CD4-positive, alpha-beta T cell treated with Interleukin-15 for 4 hours (primary cell): ENCODE results near the gene ZNF552.
"Not testable (repeated sequence)": the region's sequence is repeated elsewhere in the genome, so short reads cannot be mapped to it uniquely, and the experiment has no call there.

ENCODE experiments used
- DNase-seq: peaks from one replicate; pipeline ENCODE4 v3.0.0-alpha.2; 2020; ENCODE audit warnings: low spot score

The ZNF552 gene

DNA sequence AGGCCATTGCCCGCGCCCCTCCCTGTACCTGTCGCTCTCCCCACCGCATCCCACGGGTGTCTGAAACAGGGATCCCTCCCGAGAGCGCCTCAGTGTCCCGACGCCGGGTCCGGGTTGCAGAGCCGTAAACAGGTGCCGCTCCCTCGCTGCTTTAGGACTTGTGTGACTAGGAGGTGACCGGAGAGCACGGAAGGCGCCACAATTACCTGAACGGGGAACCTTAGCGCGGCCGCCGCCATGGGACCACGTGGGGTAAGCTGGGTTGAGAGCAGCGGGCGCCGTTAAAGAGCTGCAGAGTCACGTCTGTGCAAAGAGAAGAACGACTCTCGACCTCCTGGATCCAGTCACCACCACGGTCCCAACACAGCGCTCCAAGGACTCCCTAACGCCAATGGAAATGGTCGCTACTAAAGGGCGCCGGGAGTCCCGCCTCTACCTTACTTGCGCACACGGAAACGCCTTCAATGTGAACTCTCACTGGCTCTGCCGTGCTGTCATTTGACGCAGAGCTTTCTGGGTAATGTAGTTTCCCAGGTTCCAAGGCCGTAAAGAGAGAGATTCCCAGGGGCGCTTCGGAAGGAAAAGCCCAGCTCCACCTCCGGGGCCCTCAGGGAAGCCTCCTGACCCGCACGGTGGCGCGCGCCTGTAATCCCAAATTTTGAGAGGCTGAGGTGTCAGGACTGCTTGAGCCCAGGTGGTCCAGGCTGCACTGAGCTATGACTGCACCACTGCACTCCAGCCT lies at the start of gene ZNF552:
ZNF552 (minus strand) TSS at position 409 of the 742 bp plus-strand sequence; CDS start at position 239, 170 bp downstream.
- peak; percentile 78 for DNase-seq

DNA sequence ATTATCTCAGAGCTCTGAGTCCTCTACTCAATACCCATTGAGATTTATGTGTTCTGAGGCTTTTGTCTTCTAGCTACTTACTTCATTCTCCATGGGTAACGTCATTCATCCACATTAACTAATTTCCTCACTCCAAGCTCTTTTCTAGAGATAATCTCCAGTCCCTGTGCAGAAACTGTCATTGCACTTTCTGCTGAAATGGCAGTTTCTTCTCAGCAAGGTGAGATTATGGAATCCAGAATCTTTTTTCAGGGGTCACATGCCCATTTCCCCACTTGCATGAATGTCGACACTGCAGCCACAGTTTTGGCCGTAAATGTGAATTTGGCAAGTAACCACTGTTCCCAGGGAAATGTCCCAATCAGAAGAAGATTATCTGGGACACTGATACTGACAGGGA lies 47.6 kb upstream of the ZNF552 start:
- not testable (repeated sequence) for DNase-seq

DNA sequence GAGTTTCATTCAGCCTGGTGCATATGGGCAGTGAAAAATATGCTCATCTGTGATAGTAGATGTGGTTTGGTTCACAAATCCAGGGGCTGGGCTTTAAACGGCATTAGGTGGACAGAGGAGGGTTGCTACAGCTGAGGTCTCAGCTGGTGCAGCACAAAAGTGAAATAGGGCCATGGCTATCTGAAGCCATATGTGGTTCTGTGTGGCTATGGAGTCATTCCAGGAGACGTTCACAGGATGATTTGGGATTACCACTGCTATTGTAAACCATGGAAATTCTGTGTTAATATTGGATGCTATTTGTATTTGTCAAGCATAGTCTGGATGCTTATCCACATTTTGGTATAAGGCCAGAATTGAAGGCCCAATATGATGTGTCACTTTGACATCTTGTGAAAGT lies 39.4 kb upstream of the ZNF552 start:
- DNase-seq: not testable (repeated sequence)

DNA sequence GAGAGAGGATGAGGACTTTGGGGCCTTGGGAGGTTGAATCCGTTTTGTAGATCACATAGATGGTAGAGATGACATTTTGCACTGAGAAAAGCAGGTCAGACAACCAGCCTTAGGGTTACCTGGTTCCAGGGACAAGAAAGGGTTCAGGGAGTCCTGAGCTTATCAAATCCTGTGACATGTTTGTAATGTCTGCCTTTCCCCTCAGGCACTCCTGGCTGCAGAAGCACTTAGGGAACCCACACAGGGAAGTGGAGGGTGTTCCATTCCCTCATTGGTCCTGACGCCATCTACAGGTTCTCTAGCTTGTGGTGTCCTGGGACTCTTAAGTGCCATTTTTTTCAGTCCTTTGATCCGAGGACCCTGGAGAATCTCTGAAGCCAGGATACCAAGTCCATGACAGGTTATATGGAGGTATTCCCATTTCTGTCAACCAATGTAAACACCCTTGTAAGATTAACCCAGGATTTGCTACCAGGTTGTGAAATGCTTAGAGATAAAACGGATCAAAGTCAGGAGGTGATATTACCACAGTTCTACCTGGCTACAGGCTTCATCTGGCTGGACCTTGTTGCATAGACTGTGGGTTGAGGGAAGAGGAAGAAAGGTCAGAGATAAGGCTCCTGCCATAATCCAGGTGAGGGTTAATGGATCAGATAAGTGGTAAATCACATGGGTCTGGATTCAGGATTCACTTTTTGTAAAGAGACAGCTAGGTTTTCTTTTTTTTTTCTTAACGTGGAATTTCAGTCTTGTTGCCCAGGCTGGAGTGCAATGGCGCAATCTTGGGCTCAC lies 37.3 kb upstream of the ZNF552 start:
- not testable (repeated sequence) for DNase-seq

DNA sequence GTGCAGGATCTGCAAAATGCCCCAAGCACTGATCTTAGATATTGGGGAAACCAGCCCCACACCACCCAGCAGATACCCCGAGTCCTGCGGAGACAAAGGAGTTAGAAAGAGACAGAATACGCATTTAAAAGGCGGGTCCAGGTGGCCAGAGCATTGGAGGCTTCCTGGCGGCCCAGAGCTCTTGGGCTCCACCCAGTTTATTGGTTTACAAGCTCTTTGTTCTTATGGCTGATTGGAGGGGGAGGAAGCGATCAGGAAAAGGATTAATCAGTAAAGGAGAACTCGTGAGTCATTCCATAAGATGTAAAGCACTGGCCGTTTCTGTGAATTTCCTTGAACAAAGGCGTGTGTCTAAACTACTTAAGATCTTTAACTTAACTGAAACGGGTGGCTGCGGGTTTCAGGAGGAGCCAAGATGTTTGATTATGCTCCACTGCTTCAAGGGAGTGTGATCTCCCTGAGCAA lies 35.9 kb upstream of the ZNF552 start:
- peak; percentile 23 for DNase-seq

DNA sequence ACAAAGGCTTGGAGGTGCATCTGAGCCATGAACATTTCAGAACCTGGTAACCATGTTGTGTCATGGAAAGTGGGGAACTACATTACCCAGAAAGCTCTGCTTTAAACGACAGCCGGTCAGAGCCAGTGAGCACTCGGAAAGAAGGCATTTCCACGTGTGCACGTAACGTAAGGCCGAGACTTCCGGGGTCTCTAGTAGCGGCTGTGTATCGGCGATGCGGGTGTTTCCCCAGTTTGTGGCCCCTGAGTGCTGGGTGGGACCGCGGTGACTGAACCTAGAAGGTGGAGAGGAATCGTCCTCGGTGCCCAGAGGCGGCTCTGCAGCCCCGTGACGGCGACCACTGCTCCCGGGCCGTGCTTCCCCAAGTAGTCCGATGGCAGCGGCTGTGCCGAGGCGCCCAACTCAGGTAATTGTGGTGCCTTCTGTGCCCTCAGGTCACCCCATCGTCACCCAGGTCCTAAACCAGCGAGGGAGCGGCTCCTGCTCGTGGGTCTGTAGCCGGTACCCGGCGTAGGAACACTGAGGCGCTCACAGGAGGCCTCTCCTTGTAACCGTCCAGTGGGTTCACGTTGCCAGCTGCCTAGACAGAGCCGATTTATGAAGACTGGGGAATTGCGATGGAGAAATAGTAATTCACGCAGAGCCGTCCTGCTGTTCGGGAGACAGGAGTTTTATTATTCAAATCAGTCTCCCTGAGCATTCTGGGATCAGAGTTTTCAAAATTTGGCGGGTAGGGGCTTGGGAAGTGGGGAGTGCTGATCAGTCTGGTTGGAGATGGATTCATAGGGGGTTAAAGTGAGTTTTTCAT lies 35.2 kb upstream of the ZNF552 start, which contains the start of gene ZNF587:
ZNF587 (plus strand) TSS at position 194 of the 808 bp plus-strand sequence; CDS start at position 374, 180 bp downstream.
- DNase-seq: peak; percentile 82

DNA sequence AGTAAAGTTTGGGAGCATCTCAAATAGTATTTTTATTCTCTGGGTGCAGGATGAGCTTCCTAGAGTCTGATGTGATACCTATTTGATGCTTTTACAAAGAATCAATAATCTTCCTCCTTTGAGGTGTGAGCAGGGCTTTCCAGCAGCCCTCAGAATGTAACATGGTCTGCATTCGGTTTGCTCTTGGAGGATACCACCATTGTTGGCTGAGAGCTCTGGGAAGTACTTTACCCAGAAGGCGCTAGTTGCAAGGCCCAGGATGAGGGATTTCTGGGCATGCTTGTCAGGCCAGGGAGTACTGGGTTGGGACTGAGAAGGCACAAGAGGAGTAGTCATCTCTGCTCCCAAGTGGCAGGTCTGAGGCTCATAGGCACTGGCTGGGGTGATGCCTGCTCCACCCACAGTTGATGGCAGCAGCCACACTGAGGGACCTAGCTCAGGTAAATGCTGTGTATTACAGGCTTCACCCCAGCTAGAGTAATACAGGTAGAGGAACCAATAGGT lies 34.5 kb upstream of the ZNF552 start:
- not testable (repeated sequence) for DNase-seq

DNA sequence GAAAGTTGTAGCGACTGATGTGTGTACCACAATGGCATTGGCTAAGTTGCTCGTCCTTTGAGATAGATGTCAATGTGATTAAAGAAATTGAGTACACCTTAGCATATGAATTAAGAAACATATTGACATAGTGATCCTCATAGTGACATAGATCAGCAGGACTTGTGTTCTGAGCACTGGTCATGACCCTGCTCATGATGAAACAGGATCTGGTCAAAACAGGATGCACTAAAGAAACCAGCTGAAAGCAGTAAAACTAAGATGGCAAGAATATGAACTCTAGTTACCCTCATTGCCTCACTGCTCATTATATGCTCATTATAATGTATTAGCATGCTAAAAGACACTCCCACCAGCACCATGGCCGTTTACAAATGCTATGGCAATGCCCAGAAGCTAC lies 32.5 kb upstream of the ZNF552 start:
- not testable (repeated sequence) for DNase-seq

DNA sequence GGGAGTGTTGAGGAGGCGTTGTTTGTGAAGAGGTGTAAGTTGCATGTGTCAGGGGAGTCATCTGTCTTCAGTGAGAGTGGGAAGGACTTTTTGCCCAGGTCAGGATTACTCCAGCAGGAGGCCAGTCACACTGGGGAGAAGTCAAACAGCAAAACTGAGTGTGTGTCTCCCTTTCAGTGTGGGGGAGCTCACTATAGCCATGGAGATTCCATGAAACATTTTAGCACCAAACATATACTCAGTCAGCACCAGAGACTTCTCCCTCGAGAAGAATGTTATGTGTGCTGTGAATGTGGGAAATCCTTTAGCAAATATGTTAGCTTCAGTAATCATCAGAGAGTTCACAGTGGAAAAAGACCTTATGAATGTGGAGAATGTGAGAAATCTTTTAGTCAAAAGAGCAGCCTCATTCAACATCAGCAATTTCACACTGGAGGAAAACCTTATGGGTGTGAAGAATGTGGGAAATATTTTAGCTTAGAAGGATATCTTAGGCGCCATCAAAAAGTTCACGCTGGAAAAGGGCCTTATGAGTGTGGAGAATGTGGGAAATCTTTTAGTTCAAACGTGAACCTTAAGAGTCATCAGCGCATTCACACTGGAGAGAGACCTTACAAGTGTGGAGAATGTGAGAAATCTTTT lies 26.5 kb upstream of the ZNF552 start:
- DNase-seq: no peak

DNA sequence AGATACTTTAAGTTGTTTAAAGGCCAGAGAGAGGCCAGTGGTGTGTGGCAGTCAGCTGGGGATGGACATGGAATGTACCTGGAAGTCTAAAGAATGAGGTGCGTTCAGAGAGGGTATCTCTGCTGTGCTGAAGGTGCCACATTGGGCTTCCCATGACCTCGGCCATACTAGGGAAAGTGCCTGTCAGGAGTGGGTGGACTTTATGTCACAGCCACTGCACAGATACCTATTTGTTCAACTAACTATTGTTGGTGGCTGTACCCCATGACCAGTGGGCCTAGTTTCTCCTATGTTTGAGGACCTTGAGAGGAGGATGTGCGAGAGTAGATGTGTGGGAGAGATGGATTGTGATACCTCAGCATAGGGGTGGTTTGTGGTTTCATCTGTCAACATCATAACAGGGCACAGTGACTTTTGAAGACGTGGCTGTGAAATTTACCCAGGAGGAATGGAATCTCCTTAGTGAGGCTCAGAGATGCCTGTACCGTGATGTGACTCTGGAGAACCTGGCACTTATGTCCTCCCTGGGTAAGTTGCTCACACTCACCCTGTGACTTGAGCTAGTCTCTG lies 24.0 kb upstream of the ZNF552 start:
- not testable (repeated sequence) for DNase-seq

DNA sequence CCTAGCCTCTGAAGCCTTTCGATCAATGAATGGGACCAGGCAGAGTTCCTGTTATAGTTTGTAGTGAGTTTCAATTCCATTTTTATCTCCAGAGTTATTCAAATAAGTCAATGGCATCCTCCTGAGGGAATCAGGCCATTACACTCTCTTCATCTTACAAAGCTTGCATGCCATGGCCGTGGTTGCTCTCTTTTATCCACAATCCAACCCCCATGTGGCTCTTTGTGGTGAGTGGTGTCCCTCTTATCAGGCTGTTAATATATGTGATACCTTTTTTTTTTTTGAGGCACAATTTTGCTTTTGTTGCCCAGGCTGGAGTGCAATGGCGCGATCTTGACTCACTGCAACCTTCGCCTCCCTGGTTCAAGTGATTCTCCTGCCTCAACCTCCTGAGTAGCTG lies 22.3 kb upstream of the ZNF552 start:
- not testable (repeated sequence) for DNase-seq

DNA sequence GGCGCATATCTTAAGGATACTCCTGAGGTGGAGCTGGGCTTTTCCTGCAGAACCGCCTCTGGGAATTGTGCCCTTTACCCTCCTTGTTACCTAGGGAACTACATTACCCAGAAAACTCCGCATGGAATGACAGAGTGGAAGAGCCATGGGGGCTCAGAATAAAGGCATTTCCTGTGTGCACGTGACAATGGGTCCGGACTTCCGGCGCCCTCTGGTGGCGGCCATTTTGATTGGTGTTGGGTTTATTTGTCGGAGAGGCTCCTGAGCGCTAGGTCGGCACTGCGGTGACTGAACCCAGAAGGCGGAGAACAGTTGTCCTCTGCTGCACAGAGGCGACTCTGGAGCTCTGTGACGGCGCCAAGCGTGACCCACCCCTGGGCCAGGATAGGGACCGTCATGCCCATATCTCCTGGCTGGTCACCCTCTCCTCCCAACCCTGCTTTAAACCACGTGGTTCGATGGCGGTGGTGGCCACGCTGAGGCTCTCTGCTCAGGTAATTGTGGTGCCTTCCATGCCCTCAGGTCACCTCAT lies 15.4 kb upstream of the ZNF552 start, which contains the start of gene ZNF587B:
ZNF587B (plus strand) TSS at position 229 of the 532 bp plus-strand sequence; CDS start at position 459, 230 bp downstream.
- DNase-seq: peak; percentile 17

DNA sequence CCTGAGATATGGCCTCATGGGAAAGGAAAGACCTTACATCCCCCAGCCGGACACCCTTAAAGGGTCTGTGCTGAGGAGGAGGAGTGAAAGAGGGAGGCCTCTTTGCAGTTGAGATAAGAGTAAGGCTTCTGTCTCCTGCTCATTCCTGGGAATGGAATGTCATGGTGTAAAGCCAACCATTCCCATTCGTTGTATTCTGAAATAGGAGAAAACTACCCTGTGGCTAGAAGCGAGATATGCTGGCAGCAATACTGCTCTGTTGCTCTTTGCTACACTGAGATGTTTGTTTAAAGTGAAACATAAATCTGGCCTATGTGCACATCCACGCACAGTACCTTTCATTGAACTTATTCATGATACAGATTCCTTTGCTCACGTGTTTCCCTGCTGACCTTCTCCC lies 14.6 kb upstream of the ZNF552 start:
- DNase-seq: no peak

DNA sequence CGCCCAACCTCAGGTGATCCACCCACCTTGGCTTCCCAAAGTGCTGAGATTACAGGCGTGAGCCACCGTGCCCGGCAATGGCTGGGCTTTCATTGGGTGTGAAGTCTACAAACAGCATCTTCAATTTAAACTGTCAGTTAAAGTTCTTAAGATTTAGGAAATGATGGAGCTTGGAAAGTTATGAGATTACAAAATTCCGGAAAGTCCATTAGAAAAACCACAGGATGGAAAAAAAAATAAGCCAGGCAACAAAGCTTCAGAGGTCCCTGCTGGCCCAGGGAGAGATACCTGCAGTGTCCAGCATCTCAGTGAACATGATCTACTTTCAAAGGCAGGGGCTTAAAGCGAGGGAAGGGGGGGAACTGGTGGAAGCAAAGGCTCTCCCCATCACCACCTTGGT lies 10.8 kb upstream of the ZNF552 start:
- no peak for DNase-seq

DNA sequence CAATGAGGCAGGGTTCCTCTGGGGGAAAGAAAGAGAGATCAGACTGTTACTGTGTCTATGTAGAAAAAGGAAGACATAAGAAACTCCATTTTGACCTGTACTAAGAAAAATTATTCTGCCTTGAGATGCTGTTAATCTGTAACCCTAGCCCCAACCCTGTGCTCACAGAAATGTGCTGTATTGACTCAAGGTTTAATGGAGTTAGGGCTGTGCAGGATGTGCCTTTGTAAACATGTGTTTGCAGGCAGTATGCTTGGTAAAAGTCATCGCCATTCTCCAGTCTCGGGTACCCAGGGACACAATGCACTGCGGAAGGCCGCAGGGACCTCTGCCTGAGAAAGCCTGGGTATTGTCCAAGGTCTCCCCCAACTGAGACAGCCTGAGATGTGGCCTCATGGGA lies 8.9 kb upstream of the ZNF552 start:
- not testable (repeated sequence) for DNase-seq

DNA sequence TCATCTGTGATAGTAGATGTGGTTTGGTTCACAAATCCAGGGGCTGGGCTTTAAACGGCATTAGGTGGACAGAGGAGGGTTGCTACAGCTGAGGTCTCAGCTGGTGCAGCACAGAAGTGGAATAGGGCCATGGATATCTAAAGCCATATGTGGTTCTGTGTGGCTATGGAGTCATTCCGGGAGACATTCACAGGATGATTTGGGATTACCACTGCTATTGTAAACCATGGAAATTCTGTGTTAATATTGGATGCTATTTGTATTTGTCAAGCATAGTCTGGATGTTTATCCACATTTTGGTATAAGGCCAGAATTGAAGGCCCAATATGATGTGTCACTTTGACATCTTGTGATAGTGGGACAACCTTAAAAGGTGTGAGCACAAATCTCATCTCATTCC lies 8.4 kb upstream of the ZNF552 start:
- DNase-seq: not testable (repeated sequence)

DNA sequence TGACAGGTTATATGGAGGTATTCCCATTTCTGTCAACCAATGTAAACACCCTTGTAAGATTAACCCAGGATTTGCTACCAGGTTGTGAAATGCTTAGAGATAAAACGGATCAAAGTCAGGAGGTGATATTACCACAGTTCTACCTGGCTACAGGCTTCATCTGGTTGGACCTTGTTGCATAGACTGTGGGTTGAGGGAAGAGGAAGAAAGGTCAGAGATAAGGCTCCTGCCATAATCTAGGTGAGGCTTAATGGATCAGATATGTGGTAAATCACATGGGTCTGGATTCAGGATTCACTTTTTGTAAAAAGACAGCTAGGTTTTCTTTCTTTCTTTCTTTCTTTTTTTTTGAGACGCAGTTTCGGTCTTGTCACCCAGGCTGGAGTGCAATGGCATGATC lies 6.8 kb upstream of the ZNF552 start:
- not testable (repeated sequence) for DNase-seq

DNA sequence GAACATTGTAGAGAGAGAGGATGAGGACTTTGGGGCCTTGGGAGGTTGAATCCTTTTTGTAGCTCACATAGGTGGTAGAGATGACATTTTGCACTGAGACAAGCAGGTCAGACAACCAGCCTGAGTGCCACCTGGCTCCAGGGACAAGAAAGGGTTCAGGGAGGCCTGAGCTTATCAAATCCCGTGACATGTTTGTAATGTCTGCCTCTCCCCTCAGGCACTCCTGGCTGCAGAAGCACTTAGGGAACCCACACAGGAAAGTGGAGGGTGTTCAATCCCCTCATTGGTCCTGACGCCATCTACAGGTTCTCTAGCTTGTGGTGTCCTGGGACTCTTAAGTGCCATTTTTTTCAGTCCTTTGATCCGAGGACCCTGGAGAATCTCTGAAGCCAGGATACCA lies 6.4 kb upstream of the ZNF552 start:
- DNase-seq: not testable (repeated sequence)

DNA sequence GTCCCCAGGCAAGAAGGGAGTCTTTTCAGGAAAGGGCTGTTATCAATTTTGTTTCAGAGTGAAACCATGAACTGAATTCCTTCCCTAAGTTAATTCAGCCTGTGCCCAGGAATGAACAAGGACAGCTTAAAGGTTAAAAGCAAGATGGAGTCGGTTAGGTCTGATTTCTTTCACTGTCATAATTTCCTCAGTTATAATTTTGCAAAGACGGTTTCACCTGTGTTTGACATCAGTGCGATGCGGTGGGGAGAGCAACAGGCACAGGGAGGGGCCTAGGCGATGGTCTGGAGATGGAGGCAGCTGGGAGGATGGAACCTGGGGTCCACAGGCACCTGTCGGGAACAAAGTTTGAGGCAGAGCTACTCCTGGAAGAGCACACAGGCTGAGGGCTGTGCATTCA lies 5.9 kb upstream of the ZNF552 start:
- no peak for DNase-seq

DNA sequence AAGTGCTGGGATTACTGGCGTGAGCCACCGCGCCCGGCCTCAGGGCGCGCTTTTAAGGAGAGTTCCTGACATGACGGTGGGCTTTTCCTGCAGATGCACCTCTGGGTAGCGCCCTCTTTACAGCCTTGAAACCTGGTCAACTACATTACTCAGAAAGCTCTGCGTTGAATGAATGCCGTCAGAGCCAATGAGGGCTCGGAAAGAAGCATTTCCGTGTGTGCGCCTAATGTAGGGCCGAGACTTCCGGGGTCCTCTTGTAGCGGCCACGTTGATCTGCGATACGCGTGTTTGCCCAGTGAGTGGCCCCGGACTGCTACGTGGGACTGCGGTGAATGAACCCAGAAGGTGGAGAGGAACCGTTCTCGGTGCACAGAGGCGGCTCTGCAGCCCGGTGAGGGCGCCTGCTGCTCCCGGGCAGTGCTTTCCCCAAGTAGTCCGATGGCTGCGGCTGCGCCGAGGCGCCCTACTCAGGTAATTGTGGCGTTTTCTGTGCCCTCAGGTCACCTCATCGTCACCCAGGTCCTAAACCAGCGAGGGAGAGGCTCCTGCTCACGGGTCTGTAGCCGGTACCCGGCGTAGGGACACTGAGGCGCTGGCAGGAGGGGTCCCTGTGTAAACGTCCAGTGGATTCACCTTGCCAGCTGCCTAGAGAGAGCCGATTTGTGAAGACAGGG lies 4.9 kb upstream of the ZNF552 start:
- DNase-seq: peak; percentile 87
